HG03378 (cell line): ENCODE measurements around the gene PSMB4.
"Not testable (repeated sequence)": the region's sequence is repeated elsewhere in the genome, so short reads cannot be mapped to it uniquely, and the experiment has no call there.

Experiments
- ATAC-seq: cut with Tn5 transposase; IDR thresholded peaks from one replicate; pipeline ENCODE4 v1.9.1; 2021; ENCODE audit warnings: mild to moderate bottlenecking, moderate library complexity; ENCODE audit not compliant: unreplicated experiment

Gene PSMB4

GRCh38 chr1:151436985-151437384 lies 37.6 kb downstream of the PSMB4 start:
- ATAC-seq, result no peak

- ATAC-seq, result not testable (repeated sequence)
Observed at GRCh38 chr1:151437396-151437795, 38.0 kb downstream of the PSMB4 start.

GRCh38 chr1:151443846-151444782 lies 44.7 kb downstream of the PSMB4 start:
- no peak for ATAC-seq

- ATAC-seq, result no peak
Observed at GRCh38 chr1:151444783-151445177, 45.4 kb downstream of the PSMB4 start.

- no peak for ATAC-seq
Observed at GRCh38 chr1:151447696-151448095, 48.3 kb downstream of the PSMB4 start.
